Caco-2 (cell line): ENCODE results near the gene INAFM2. TPM values are rescaled to one million over a fixed set of nuclear protein-coding genes. Genes with fewer than 3 reads are reported as not detected.
A peak's percentile ranks its signal among the peaks of the same experiment; 100 is the strongest.

ENCODE experiments used
- BruUV-seq: library from RNA; stranded (reverse); fragments of 400-500 nt; replicated peaks from 2 replicates; lab custom pipeline; 2021; lab: Mats Ljungman, UMichigan
- CTCF ChIA-PET: fragments of 300-600 bp; sonication (Branson Sonifier 250); formaldehyde crosslinking; loops from one replicate; lab custom pipeline; 2022; ENCODE audit warnings: antibody characterized with exemption; lab: Charles Lee
- POLR2A ChIA-PET: fragments of 300-600 bp; sonication (Branson Sonifier 250); formaldehyde crosslinking; loops from one replicate; lab custom pipeline; 2022; ENCODE audit warnings: antibody characterized with exemption; lab: Charles Lee
- DNase-seq, 2 experiments: peaks; one replicate each; pipeline versions ENCODE4 v3.0.0 to v3.0.0-alpha.2; 2020 to 2022
- H3K27me3 ChIP-seq: replicated peaks from 2 replicates; pipeline ENCODE4 v1.6.0; 2011; ENCODE audit warnings: low read length; ENCODE audit not compliant: control insufficient read depth, insufficient read depth
- H3K36me3 ChIP-seq: 2 replicates; pipeline ENCODE4 v1.5.1; 2011; ENCODE audit warnings: low read length; ENCODE audit not compliant: control insufficient read depth, insufficient read depth
- H3K4me1 ChIP-seq: fragments of 250-450 bp; sonication (Bioruptor Pico); 2 replicates; pipeline ENCODE4 v1.5.1; 2020; ENCODE audit warnings: mild to moderate bottlenecking
- H3K4me3 ChIP-seq: 2 replicates; pipeline ENCODE4 v1.5.1; 2011; ENCODE audit warnings: low read depth, mild to moderate bottlenecking, control low read depth, low read length
- H3K9me3 ChIP-seq: fragments of 250-450 bp; sonication (Bioruptor Pico); 2 replicates; pipeline ENCODE4 v1.5.1; 2020; ENCODE audit warnings: mild to moderate bottlenecking, moderate library complexity
- H3K27ac Mint-ChIP-seq: one replicate; pipeline ENCODE4 v1.8.0; 2022; ENCODE audit warnings: mixed read lengths; ENCODE audit not compliant: unreplicated experiment
- H3K27me3 Mint-ChIP-seq: one replicate; pipeline ENCODE4 v1.8.0; 2022; ENCODE audit warnings: mixed read lengths; ENCODE audit not compliant: insufficient read depth, unreplicated experiment
- H3K36me3 Mint-ChIP-seq: one replicate; pipeline ENCODE4 v1.8.0; 2022; ENCODE audit warnings: mild to moderate bottlenecking, mixed read lengths; ENCODE audit not compliant: insufficient read depth, unreplicated experiment
- H3K4me1 Mint-ChIP-seq: one replicate; pipeline ENCODE4 v1.8.0; 2022; ENCODE audit warnings: low read depth, mixed read lengths; ENCODE audit not compliant: unreplicated experiment
- H3K4me3 Mint-ChIP-seq: one replicate; pipeline ENCODE4 v1.8.0; 2022; ENCODE audit warnings: mild to moderate bottlenecking, moderate library complexity, mixed read lengths; ENCODE audit not compliant: unreplicated experiment
- H3K9me3 Mint-ChIP-seq: one replicate; pipeline ENCODE4 v1.8.0; 2022; ENCODE audit warnings: mixed read lengths; ENCODE audit not compliant: unreplicated experiment
- CTCF ChIP-seq, 2 experiments: fragments of 200-600 bp in 1 of 2; IDR thresholded peaks; 1 replicate in 1 of 2; 2 replicates in 1 of 2; pipeline versions ENCODE4 v1.5.1 to v1.8.0; 2011 to 2022; ENCODE audit warnings: antibody characterized with exemption in 1 of 2, control low read depth in 1 of 2, inconsistent platforms in 1 of 2, low read depth in 1 of 2, low read length in 1 of 2, mild to moderate bottlenecking in 1 of 2, moderate library complexity in 1 of 2; ENCODE audit not compliant: insufficient read depth in 1 of 2, severe bottlenecking in 1 of 2, unreplicated experiment in 1 of 2
- intact Hi-C: fragments of 100-400 bp; cut with micrococcal nuclease; formaldehyde crosslinking; loops from one replicate; pipeline ENCODE4 v1.10.0; 2022; ENCODE audit not compliant: unreplicated experiment
- total RNA-seq: library from RNA; stranded (reverse); gene quantifications from 2 replicates; pipeline ENCODE4 v1.2.3, GENCODE V29; 2022

Gene INAFM2
- total RNA-seq, 1 experiment from 2014 or later, result 13.4 TPM

- Histone ChIP-seq H3K27me3 (no peaks in the 10 kb centered on the region), H3K4me3 (no peak overlapping the region), H3K36me3 (no peaks in the 10 kb centered on the region), H3K4me1 (peaks cover 10% of the 10 kb centered on the region; the same call in 1 of the 2 replicates), H3K9me3 (no peaks in the 10 kb centered on the region)
- Mint-ChIP-seq H3K4me3 (no peak overlapping the region), H3K9me3 (no peaks in the 10 kb centered on the region), H3K27ac (no peak overlapping the region), H3K4me1 (peaks cover 16% of the 10 kb centered on the region), H3K27me3 (peaks cover 12% of the 10 kb centered on the region), H3K36me3 (no peaks in the 10 kb centered on the region)
- BruUV-seq, result no TSS peak
- ChIA-PET CTCF (no interaction called here), POLR2A (no interaction called here)
- no peak for DNase-seq
- no peak for TF ChIP-seq CTCF (IDR thresholded peaks at IDR 0.05; ENCODE audit: insufficient read depth in 1 of 2, low read depth in 1 of 2, low read length in 1 of 2, severe bottlenecking in 1 of 2, unreplicated experiment in 1 of 2)
- intact Hi-C loops, result no loop called here
These were observed 6.6 kb upstream of the INAFM2 start for GRCh38 chr15:40316931-40317330.

GRCh38 chr15:40317580-40317979 is 5.9 kb upstream of the INAFM2 start:
- H3K27me3 Mint-ChIP-seq, result peaks cover 9% of the 10 kb centered on the region
- Histone ChIP-seq H3K9me3 (no peaks in the 10 kb centered on the region), H3K4me3 (no peak overlapping the region), H3K36me3 (no peaks in the 10 kb centered on the region), H3K27me3 (no peaks in the 10 kb centered on the region), H3K4me1 (peaks cover 10% of the 10 kb centered on the region; the same call in 1 of the 2 replicates)
- no TSS peak for BruUV-seq
- no peak for TF ChIP-seq CTCF (IDR thresholded peaks at IDR 0.05; ENCODE audit: insufficient read depth in 1 of 2, low read depth in 1 of 2, low read length in 1 of 2, severe bottlenecking in 1 of 2, unreplicated experiment in 1 of 2)
- H3K9me3 Mint-ChIP-seq, result no peaks in the 10 kb centered on the region
- intact Hi-C loops, result no loop called here
- CTCF ChIA-PET, result interaction anchor here (1.0 kb wide), 1 partner anchor 26 kb away, joined by 3 read pairs; no protein-coding TSS in a partner anchor
- no peaks in the 10 kb centered on the region for H3K36me3 Mint-ChIP-seq
- H3K4me1 Mint-ChIP-seq, result peaks cover 16% of the 10 kb centered on the region
- POLR2A ChIA-PET, result no interaction called here
- no peak overlapping the region for H3K27ac Mint-ChIP-seq
- DNase-seq, result no peak
- no peak overlapping the region for H3K4me3 Mint-ChIP-seq

- POLR2A ChIA-PET, result no interaction called here
- no peaks in the 10 kb centered on the region for H3K36me3 ChIP-seq
- H3K27ac Mint-ChIP-seq, result no peak overlapping the region
- no peaks in the 10 kb centered on the region for H3K9me3 Mint-ChIP-seq
- intact Hi-C loops, result loop anchor here (1.0 to 5.0 kb wide), 2 partner anchors 10 to 102 kb away; no protein-coding TSS in a partner anchor
- H3K4me1 Mint-ChIP-seq, result peaks cover 16% of the 10 kb centered on the region
- TF ChIP-seq CTCF (IDR thresholded peaks at IDR 0.05; ENCODE audit: insufficient read depth in 1 of 2, low read depth in 1 of 2, low read length in 1 of 2, severe bottlenecking in 1 of 2, unreplicated experiment in 1 of 2), result no peak
- no TSS peak for BruUV-seq
- H3K27me3 ChIP-seq, result no peaks in the 10 kb centered on the region
- peaks cover 10% of the 10 kb centered on the region; the same call in 1 of the 2 replicates for H3K4me1 ChIP-seq
- no peaks in the 10 kb centered on the region for H3K9me3 ChIP-seq
- no peaks in the 10 kb centered on the region for H3K36me3 Mint-ChIP-seq
- H3K27me3 Mint-ChIP-seq, result peaks cover 8% of the 10 kb centered on the region
- peak in 1 of 2 experiments; percentile 43 for DNase-seq
- no peak overlapping the region for H3K4me3 Mint-ChIP-seq
- CTCF ChIA-PET, result interaction anchor here (0.6 to 3.5 kb wide), 8 partner anchors 8 to 46 kb away, joined by 3 to 18 read pairs (median 4); partner anchors contain the start of gene PLCB2
- H3K4me3 ChIP-seq, result no peak overlapping the region
These were observed 3.1 kb upstream of the INAFM2 start for GRCh38 chr15:40320409-40320808.
